NCI-H187 treated with DMSO at 0.1 percent for 48 hours (cell line): ENCODE measurements around the gene RASSF10.
"Not testable (repeated sequence)": the region's sequence is repeated elsewhere in the genome, so short reads cannot be mapped to it uniquely, and the experiment has no call there.

Experiments used
- DNase-seq: peaks from one replicate; lab custom pipeline; 2025; lab: John Stamatoyannopoulos, UW

Gene RASSF10

DNA sequence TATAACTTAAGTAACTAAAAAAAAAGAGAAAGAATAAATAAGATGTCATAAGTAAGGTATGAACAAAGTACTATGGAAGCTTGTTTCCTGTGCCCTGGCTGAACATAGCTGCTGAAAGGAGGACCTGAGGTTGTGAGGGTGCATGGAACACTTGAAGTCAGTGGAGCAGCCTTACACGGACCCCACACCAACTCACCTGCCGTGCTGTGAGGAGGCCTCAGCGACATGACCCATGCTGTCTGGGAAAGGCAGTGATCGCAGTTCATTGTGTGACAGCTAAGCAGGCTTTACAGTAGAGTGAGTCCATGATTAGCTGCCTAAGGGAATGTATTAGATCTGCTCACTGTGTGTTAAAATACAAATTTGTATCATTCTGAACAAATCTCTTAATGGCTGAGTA, 17.6 kb downstream of the RASSF10 start:
- no peak for DNase-seq

- no peak for DNase-seq
Measured at GRCh38 chr11:13028322-13028721, 19.2 kb downstream of the RASSF10 start.

GRCh38 chr11:13029872-13030271, 20.8 kb downstream of the RASSF10 start:
- no peak for DNase-seq

DNA sequence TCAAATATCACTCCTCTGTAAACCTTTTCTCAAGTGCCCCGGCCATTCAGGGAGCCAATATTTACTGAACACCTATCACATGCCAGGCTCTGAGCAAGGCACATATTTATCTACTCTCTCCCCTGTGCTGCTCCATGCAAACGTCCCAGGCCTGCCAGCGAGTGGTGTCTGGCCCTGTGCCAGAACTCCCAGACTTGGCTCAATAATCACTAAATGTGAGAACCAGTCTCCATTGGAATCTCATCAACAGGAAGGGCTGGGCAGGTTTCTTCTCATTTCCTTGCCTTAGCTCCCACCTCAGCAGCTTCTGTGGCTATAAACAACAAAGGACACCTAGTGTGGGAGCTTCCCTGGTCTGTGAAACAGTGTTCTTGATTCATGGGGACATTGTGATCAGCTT, 21.7 kb downstream of the RASSF10 start:
- DNase-seq = no peak

DNA sequence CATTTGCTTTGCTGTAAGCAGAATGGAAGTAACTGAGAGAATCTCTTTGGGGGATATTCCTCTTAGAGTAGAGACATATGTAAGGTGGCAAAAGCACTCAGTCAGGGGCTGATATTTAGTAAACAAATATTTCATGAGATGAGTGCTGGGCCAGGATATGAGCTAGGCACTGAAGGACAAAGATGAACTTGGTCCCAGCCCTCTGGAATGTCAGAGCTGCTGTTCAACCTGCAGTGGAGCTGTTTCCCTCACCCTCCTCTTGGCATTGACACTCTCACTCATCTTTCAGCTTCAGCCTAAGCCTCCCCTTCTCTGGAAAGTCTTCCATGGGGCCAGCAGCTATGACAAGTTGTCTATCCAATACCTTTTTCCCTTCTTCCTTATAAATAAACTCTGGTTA, 22.2 kb downstream of the RASSF10 start:
- no peak for DNase-seq

DNA sequence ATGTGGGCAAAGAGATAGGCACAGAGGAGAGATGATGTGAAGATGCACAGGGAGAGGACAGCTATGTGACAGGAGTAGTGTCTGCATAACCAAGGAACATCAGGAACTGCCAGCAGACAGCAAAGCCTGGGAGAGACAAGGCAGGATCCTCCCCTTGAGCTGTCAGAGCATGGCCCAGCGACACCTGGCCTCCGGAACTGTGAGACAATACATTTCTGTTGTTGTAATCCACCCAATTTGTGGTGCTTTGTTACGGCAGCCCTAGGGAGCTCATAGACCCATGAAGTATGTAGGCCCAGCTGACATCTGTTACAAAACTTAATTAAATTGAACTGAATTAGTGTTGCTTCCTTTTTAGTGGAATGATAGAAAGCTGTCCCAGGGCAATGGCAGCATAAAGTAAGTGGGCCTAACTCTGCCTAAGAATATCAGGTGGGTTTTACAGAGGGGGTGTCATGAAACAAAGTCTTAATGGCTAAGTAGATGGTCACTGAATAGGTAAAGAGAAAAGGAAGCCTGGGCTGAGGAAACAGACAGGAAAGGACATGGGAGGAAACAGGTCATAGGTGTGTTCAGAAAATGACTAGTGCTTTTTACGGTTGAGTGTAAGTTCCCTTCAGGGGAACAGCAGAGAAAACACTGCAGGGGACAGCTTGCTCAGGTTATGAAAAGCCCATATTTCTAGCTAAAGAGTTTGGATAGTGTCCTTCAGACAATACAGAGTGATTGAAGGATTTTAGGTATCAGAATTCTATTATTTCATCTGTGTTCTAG, 24.8 kb downstream of the RASSF10 start:
- DNase-seq = no peak

DNA sequence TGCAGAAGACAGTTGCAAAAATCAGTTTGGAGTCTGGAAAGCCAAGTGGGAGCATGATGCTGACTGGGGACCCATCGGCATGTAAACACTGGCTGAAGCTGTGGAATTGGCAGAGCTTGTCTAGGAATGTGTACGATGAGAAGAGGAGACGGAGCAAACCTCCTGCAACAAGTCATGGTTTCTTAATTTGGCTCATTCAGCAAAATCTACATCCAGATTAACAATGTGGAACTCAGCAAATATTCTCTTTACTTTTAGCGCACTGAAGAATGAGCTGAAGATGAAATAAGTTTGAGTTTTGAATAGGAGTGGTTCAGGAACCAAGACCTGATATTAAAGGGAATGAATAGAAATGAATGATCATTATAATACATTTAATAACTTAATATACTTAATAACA, 26.6 kb downstream of the RASSF10 start:
- DNase-seq = no peak

DNA sequence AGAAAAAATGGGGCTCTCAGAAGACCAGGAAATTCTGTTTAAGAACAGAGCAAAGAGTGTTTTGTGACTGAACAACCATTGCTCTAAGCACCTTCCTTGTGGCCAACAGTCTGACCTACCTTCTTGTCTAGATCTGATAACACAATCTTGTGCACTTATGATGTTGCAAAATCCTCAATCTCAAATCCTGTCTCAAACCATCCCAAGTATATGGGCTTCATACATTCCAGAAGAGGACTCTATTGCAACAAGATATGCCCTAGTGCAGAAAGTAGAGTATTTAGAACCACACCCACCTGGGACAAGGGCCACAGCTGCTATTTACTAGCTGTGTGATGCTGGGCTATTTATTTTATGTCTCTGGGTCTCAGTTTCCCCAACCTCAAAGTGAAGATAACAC, 27.1 kb downstream of the RASSF10 start:
- no peak for DNase-seq

DNA sequence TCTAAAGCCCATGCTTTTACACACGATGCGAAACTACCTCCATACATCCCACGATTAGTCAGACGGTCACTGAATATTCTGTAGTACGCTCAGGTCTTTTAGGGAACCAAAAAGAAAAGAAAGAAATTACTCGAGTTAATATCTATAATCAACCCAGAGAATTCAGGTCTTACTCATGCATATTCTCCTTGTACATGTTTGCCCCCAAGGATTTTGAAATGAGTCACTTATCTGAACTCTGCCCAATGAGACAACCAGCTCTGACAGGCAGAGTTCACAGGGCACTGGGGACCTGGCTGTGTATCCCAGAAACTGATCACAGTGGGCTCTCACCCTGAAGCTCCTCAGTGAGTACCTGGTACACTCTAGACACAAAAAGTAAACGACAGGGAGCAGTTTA, 29.2 kb downstream of the RASSF10 start:
- no peak for DNase-seq

GRCh38 chr11:13039126-13039525, 30.0 kb downstream of the RASSF10 start:
- DNase-seq = no peak

GRCh38 chr11:13040969-13041561, 31.9 kb downstream of the RASSF10 start:
- DNase-seq = no peak

DNA sequence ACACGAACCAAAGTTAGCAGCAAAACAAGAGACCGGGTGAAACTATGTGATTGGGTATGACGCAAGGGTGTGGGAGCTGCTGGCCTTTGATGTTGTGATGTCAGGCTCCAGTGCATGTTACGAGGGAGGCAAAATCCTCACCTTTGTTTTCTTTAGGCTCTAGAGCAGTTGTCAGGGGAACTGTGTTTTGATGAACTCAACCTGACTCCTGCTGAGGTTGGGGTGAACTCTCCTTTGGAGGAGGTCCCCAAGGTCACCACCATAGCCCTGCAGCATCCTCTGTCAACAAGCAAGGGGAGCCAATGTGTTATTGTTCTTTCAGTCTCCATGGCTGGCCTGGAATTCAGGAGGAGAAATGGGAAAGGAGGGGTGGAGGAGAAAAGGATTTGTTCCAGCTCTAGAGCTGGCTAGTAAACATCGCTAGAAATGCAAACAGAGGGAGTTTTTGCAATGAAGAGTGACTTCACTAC, 33.8 kb downstream of the RASSF10 start:
- no peak for DNase-seq

- peak; percentile 59 for DNase-seq
Measured at GRCh38 chr11:13043912-13044628, 35.0 kb downstream of the RASSF10 start.

DNA sequence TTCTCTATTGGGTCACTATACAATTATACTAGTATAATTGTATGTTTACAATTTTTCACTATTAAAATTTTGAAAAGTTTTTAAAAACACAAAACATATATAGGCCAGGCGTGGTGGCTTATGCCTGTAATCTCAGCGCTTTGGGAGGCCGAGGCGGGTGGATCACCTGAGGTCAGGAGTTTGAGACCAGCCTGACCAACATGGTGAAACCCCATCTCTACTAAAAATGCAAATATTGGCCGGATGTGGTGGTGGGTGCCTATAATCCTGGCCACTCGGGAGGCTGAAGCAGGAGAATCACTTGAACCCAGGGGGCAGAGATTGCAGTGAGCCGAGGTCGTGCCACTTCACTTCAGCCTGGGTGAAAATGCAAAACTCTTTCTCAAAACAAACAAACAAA, 36.0 kb downstream of the RASSF10 start:
- DNase-seq = not testable (repeated sequence)

DNA sequence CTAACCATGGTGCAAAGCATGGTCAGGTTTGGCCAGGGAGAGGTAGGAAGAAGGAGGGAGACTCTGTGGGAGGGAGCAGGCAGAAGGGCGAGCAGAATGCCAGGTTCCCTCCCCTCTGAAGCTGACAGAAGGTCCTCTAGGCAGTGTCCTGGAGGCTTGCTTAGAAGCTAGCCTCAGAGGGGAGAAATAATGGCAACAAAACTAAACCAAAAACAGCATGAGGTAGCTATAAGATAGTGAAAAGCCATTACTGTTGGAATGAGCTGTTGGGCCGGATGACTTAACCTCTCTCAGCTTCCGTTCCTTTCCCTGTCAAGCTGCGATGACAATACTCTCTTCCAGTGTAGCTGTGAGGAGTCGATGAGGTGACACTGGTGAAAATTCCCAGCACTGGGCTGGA, 36.6 kb downstream of the RASSF10 start:
- no peak for DNase-seq

DNA sequence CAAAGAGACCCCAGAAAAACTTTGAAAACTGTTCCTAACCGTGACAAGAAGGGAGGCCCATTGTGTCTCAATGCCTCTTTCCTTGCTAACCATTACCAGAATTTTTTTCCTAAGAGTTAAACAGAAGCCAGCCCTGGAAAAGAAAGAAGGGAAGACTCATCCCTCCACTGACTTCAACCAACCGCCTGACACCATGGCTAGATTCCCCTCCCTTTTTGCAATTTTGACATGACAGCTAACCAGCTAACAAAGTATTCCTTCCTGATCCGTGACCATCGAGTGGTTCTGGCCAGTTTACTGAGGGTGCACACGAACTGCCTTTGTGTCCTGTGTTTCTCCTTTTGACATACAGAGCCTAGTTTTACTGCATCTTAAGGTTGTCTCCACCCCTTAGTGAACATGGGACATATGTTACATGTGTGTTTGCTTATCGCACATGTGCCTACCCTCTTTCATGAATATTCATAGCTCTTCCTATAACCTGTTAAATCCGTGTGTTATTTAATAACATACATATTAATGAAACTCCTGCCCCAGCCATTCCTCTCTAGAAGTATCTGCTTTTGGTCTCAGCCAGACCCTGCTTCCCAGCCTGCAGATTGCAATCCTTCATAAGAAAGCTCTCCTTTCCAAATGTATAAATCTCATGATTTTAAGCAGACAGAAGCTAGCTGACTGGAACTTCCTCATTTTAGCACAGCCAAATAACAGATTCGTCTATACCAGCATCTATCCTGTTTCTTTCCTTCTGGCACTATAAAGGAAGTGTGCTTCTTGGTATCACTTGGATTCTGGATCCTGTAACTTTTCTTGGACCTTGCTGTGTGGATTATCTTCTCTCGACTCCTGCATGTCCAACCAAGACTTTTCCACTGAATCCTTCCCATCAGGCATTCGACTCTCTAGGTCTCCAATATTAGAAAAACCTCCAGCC, 37.8 kb downstream of the RASSF10 start:
- no peak for DNase-seq

DNA sequence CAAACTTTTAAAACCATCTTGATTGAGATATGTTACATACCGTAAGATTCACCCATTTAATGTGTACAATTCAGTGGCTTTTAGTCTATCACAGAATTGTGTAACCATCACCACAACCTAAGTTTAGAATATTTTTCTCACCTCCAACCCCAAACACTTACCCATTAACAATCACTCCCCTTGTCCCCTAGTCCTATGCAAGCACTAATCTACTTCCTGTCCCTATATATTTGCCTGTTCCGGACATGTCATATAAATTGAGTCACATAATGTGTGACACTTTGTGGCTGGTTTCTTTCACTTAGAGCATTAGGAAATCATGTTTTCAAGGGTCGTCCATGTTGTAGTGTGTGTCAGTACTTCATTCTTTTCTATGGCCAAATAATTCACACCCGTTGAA, 38.8 kb downstream of the RASSF10 start:
- DNase-seq = no peak

GRCh38 chr11:13051257-13051656, 42.1 kb downstream of the RASSF10 start:
- DNase-seq = no peak

GRCh38 chr11:13052130-13052571, 43.0 kb downstream of the RASSF10 start:
- DNase-seq = no peak

DNA sequence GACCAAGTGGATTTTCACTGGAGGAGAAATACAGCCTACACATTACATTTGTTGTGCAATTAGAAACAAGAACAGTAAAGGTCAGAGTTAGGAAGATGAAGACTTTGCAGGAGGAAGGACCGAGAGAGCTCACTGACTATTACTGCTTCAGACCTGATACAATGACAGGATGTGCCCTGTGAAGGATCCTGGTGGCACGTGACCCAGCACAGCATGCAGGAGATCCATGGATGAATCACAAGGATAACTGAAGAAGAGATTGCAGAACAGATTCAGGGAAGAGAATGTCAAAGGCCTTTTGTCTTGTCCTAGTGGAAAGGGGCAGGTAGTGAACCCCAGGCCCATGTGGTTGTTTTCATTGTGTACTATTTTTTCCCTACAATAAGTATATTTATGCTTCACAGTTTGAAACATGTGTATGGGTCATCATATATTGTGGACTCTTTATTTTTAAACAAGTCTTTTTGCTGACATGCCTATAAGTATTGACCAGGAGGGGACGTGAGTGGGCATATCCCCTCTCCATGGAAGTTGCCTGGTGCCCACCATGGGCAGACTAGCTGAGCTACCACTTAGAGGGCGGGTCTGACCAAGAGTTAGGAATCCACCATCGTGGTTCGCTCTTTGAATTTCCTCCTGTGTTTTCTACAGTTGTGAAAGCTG, 44.3 kb downstream of the RASSF10 start:
- no peak for DNase-seq

DNA sequence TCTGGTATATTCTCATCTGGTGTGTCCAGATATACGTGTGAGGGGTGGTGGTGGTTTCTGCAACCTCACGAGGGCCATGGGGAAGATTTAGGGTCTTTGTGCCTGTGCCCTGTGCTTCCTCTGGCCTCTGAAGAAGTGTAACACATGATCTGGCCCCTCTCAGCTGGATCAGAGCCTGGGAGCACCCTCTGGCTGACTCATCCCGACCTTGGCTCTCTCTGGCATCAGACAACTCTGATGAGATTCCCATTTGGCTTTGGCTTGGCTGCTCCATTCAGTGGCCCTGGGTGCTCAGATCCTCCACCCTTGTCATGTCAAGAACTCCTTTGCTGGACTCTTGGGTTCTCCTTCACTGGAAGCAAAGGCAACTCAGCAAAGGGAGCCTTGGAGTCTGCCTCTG, 45.2 kb downstream of the RASSF10 start:
- DNase-seq = no peak
